AG09309 (cell line): Measurements from ENCODE around the gene EFCAB8.

ENCODE experiments used
- DNase-seq: peaks from one replicate; pipeline ENCODE4 v3.0.0-alpha.2; 2010; ENCODE audit warnings: low read depth
- H3K4me3 ChIP-seq: 2 replicates; pipeline ENCODE4 v1.5.1; 2011; ENCODE audit warnings: mild to moderate bottlenecking, low read depth, low read length, moderate library complexity; ENCODE audit not compliant: control insufficient read depth
- TF ChIP-seq, protein P1 (sequence below): IDR thresholded peaks from 2 replicates; pipeline ENCODE4 v1.5.1; 2011; ENCODE audit warnings: mild to moderate bottlenecking, low read depth, low read length, inconsistent platforms; ENCODE audit not compliant: insufficient read depth, control insufficient read depth; ENCODE audit errors: missing control alignments

Gene EFCAB8

DNA sequence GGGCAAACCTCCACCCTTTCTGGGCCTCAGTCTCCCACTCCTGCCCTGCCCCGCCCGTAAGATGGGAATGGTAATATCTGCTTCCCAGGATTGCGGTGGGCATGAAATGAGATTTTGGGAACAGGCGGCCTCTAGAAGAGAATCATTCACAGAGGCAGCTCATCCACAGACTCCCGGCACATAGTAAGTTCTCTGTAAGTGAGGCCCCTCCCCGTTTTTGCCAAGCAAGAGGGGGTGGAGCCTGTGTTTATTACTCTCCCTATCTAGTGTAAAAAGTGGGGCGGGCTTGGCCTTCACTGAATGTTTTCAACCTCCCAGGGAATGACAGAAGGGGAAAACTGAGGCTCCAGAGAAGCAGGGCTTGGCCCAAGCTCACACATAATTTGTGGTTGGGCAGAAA lies 125.5 kb downstream of the EFCAB8 start:
- TF ChIP-seq, protein P1, sequence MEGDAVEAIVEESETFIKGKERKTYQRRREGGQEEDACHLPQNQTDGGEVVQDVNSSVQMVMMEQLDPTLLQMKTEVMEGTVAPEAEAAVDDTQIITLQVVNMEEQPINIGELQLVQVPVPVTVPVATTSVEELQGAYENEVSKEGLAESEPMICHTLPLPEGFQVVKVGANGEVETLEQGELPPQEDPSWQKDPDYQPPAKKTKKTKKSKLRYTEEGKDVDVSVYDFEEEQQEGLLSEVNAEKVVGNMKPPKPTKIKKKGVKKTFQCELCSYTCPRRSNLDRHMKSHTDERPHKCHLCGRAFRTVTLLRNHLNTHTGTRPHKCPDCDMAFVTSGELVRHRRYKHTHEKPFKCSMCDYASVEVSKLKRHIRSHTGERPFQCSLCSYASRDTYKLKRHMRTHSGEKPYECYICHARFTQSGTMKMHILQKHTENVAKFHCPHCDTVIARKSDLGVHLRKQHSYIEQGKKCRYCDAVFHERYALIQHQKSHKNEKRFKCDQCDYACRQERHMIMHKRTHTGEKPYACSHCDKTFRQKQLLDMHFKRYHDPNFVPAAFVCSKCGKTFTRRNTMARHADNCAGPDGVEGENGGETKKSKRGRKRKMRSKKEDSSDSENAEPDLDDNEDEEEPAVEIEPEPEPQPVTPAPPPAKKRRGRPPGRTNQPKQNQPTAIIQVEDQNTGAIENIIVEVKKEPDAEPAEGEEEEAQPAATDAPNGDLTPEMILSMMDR = no peak
- no peak for DNase-seq

GRCh38 chr20:32984631-32985354 lies 126.1 kb downstream of the EFCAB8 start:
- no peak for DNase-seq
- H3K4me3 ChIP-seq = no peak overlapping the region
- TF ChIP-seq, protein P1 = no peak

More for the DNA sequence above, 125.5 kb downstream of the EFCAB8 start:
- H3K4me3 ChIP-seq = no peak overlapping the region

GRCh38 chr20:32985596-32985995 lies 126.9 kb downstream of the EFCAB8 start:
- TF ChIP-seq, protein P1 = no peak
- no peak overlapping the region for H3K4me3 ChIP-seq
- DNase-seq = no peak

DNA sequence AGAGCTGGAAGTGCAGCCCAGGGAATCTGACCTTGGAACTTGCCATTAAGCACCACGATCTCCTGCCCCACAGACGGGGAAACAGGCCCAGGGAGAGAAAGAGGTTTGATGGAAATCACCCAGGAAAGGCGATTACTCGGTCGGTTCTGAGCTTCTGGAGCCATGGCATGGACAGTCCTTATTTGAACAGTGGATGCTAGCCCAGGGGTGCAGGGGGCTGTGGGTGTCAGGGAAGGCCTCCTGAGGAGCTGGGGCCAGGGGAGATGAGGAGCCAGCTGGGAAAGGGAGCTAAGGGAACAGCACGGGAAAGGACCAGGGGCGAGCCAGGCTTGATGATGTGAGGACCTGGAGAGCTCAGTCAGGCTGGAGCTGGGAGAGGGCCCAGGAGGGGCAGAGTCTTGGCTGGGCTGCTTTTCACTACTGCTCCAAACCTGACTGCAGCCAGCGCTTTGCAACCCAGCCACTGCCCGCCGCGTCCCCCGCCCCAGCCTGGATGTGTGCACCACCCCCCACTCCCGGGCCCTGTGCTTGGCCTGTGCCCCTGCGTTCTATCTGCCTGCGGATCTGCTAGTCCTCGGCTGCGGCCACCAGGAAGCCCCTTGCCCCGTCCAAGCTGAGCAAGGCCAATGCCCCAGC lies 127.7 kb downstream of the EFCAB8 start:
- no peak for DNase-seq
- TF ChIP-seq, protein P1 = no peak

DNA sequence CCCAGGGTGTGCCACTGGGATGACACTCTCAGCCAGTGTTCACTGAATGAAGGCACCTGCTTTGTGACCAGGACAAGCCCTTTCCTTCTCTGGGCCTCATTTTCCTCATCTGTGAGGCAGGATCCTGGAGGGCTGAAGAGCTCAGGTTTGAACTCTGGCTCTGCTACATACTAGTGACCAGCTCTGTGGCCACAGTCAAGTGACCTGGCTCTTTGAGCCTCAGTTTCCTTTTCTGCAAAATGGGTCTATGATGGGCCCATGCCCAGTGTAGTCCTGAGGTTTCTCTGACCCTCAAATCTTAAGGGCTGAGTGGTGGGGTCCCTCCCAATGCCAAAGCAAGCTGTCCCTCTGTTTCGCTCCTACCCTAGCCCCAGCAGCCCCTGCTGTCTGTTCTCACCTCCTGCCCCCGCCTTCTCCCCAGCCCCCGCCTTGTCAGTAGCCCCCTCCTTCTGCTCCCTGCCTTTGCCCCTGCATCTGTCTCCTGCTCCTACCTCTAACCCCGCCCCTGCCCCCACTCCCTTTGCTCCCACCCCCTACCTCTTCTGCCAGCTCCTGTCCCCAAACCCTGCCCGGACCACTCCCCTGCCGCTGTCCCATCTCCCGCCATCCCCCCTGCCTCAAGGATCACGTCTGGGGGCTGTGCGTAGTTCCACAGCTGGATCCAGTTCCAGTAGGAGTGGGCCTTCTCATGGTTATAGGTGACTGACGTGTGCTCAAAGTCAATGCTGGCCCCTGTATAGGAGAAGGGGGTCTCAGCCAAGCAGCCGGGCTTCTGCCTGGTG lies 128.5 kb downstream of the EFCAB8 start:
- TF ChIP-seq, protein P1 = no peak
- no peak for DNase-seq
- H3K4me3 ChIP-seq = no peak overlapping the region

More for the DNA sequence above, 127.7 kb downstream of the EFCAB8 start:
- no peak overlapping the region for H3K4me3 ChIP-seq

GRCh38 chr20:32988008-32988407 lies 129.3 kb downstream of the EFCAB8 start:
- DNase-seq = no peak
- TF ChIP-seq, protein P1 = no peak
- no peak overlapping the region for H3K4me3 ChIP-seq
